ENCODE measurements around the gene NTS. TPM values are rescaled to one million over a fixed set of nuclear protein-coding genes. Genes with fewer than 3 reads are reported as not detected.

The NTS gene
- total RNA-seq, 2 experiments from 2014 or later: not detected

Other genes starting within 250 kb of the NTS start
- not detected for gene RASSF9, start 37.9 kb upstream of the NTS start, total RNA-seq

Measured in activated naive CD4-positive, alpha-beta T cell treated with anti-CD3 and anti-CD28 coated beads for 36 hours (primary cell).